Prostate gland (tissue), 2 donors: ENCODE data around the gene PDE8B.

ENCODE experiments used
- POLR2A ChIP-seq: fragments of 450-650 bp; IDR thresholded peaks from one replicate; pipeline ENCODE4 v1.6.1; 2016; ENCODE audit warnings: antibody characterized with exemption, mild to moderate bottlenecking
- POLR2AphosphoS5 ChIP-seq: sonication (generic); formaldehyde crosslinking; IDR thresholded peaks from one replicate; pipeline ENCODE4 v1.6.1; 2017; ENCODE audit warnings: antibody characterized with exemption
- TF ChIP-seq, protein P1 (sequence below), 4 experiments: fragments of 200-600 bp in 2 of 4; fragments of 450-650 bp in 2 of 4; sonication (generic) in 2 of 4; IDR thresholded peaks; 1 replicate in 3 of 4; 2 replicates in 1 of 4; pipeline ENCODE4 v1.5.1; 2016 to 2019; ENCODE audit warnings: antibody characterized with exemption in 4 of 4, mild to moderate bottlenecking in 2 of 4, moderate library complexity in 2 of 4

DNA sequence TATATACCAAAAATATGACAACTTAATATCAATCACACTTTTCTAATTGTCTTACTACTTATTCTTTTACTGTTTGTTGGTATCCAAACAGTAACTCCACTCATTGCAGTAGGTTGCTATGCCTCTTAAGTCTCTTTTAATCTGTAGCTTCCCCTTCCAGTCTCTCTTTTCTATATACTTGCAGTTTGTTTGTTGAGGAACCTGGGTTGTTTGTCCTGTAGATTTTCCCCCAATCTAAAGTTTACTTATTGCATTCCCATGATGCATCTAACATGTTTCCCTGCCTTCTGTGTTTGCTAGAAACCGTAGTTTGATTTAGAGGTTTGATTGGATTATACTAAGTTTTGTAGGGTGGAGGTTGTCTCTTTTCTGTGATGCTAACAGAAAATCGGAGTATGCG, 10.6 kb downstream of the PDE8B start:
- TF ChIP-seq, protein P1, sequence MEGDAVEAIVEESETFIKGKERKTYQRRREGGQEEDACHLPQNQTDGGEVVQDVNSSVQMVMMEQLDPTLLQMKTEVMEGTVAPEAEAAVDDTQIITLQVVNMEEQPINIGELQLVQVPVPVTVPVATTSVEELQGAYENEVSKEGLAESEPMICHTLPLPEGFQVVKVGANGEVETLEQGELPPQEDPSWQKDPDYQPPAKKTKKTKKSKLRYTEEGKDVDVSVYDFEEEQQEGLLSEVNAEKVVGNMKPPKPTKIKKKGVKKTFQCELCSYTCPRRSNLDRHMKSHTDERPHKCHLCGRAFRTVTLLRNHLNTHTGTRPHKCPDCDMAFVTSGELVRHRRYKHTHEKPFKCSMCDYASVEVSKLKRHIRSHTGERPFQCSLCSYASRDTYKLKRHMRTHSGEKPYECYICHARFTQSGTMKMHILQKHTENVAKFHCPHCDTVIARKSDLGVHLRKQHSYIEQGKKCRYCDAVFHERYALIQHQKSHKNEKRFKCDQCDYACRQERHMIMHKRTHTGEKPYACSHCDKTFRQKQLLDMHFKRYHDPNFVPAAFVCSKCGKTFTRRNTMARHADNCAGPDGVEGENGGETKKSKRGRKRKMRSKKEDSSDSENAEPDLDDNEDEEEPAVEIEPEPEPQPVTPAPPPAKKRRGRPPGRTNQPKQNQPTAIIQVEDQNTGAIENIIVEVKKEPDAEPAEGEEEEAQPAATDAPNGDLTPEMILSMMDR (IDR thresholded peaks at IDR 0.05) = no peak
- no peak for TF ChIP-seq POLR2AphosphoS5
- TF ChIP-seq POLR2A = no peak
